GM23338 (cell line): ENCODE data around the gene ATP13A4. TPM values are rescaled to one million over a fixed set of nuclear protein-coding genes. Genes with fewer than 3 reads are reported as not detected.
A peak's percentile ranks its signal among the peaks of the same experiment; 100 is the strongest.

Source experiments
- ATAC-seq: fragments of 200-7000 bp; cut with Tn5 transposase; 3 replicates; pipeline ENCODE4 v1.9.1; 2020
- DNase-seq: peaks from one replicate; pipeline ENCODE4 v3.0.0-alpha.2; 2015; ENCODE audit warnings: low spot score
- H2AFZ ChIP-seq: fragments of 200-600 bp; sonication (generic); 2 replicates; pipeline ENCODE4 v1.8.0; 2016; ENCODE audit warnings: antibody characterized with exemption, mild to moderate bottlenecking, moderate library complexity
- H3F3A ChIP-seq: fragments of 200-600 bp; sonication (generic); replicated peaks from 2 replicates; pipeline ENCODE4 v1.8.0; 2017; ENCODE audit warnings: antibody characterized with exemption, mixed run types, low read depth
- H3K27ac ChIP-seq: fragments of 200-600 bp; sonication (generic); 2 replicates; pipeline ENCODE4 v1.6.1; 2016; ENCODE audit warnings: low read depth
- H3K27me3 ChIP-seq: fragments of 200-600 bp; sonication (generic); 2 replicates; pipeline ENCODE4 v1.8.0; 2016; ENCODE audit warnings: mild to moderate bottlenecking, mixed run types, moderate library complexity; ENCODE audit not compliant: insufficient read depth
- H3K36me3 ChIP-seq: fragments of 200-600 bp; sonication (generic); 2 replicates; pipeline ENCODE4 v1.8.0; 2016; ENCODE audit warnings: mild to moderate bottlenecking; ENCODE audit not compliant: insufficient read depth
- H3K4me1 ChIP-seq: fragments of 200-600 bp; sonication (generic); 2 replicates; pipeline ENCODE4 v1.8.0; 2016; ENCODE audit warnings: mild to moderate bottlenecking, moderate library complexity; ENCODE audit not compliant: insufficient read depth
- H3K4me2 ChIP-seq: fragments of 200-600 bp; sonication (generic); 2 replicates; pipeline ENCODE4 v1.7.1; 2017; ENCODE audit warnings: mixed run types
- H3K4me3 ChIP-seq: fragments of 200-600 bp; sonication (generic); 2 replicates; pipeline ENCODE4 v1.6.1; 2016; ENCODE audit warnings: mixed run types
- H3K79me2 ChIP-seq: fragments of 200-600 bp; sonication (generic); replicated peaks from 2 replicates; pipeline ENCODE4 v1.8.0; 2017; ENCODE audit warnings: mild to moderate bottlenecking; ENCODE audit not compliant: insufficient read depth
- H3K9me2 ChIP-seq: fragments of 200-600 bp; sonication (generic); 2 replicates; pipeline ENCODE4 v1.8.0; 2017; ENCODE audit not compliant: insufficient read depth
- H4K20me1 ChIP-seq: fragments of 200-600 bp; sonication (generic); replicated peaks from 2 replicates; pipeline ENCODE4 v1.8.0; 2017; ENCODE audit warnings: mild to moderate bottlenecking; ENCODE audit not compliant: insufficient read depth
- H3K27ac Mint-ChIP-seq: 2 replicates; pipeline ENCODE4 v1.8.0; 2020; ENCODE audit warnings: inconsistent platforms, mild to moderate bottlenecking, moderate library complexity, mixed read lengths
- H3K27me3 Mint-ChIP-seq: 3 replicates; pipeline ENCODE4 v1.8.0; 2022; ENCODE audit warnings: low read depth, mild to moderate bottlenecking, moderate library complexity, mixed read lengths, inconsistent platforms; ENCODE audit not compliant: insufficient read depth, poor library complexity
- H3K36me3 Mint-ChIP-seq: 3 replicates; pipeline ENCODE4 v1.8.0; 2021; ENCODE audit warnings: low read depth, mild to moderate bottlenecking, inconsistent platforms, moderate library complexity, mixed read lengths
- H3K4me1 Mint-ChIP-seq: 3 replicates; pipeline ENCODE4 v1.8.0; 2020; ENCODE audit warnings: mild to moderate bottlenecking, inconsistent platforms, mixed read lengths
- H3K4me3 Mint-ChIP-seq: 3 replicates; pipeline ENCODE4 v1.8.0; 2021; ENCODE audit warnings: moderate library complexity, mild to moderate bottlenecking, inconsistent platforms, mixed read lengths
- H3K9me3 Mint-ChIP-seq: 3 replicates; pipeline ENCODE4 v1.8.0; 2020; ENCODE audit warnings: moderate library complexity, mild to moderate bottlenecking, inconsistent platforms, mixed read lengths
- CREB1 ChIP-seq: fragments of 250-450 bp; sonication (Bioruptor Pico); IDR thresholded peaks from 2 replicates; pipeline ENCODE4 v1.5.0; 2020; ENCODE audit warnings: low read depth, mild to moderate bottlenecking, moderate library complexity
- ETS1 ChIP-seq: IDR thresholded peaks from 2 replicates; pipeline ENCODE4 v1.6.1; 2016; ENCODE audit warnings: antibody characterized with exemption
- EZH2 ChIP-seq: fragments of 200-600 bp; sonication (generic); IDR thresholded peaks from one replicate; pipeline ENCODE4 v1.8.0; 2017; ENCODE audit warnings: antibody characterized with exemption, mild to moderate bottlenecking, low read depth; ENCODE audit not compliant: unreplicated experiment
- EZH2phosphoT487 ChIP-seq: fragments of 200-600 bp; sonication (generic); IDR thresholded peaks from one replicate; pipeline ENCODE4 v1.8.1; 2018; ENCODE audit warnings: antibody characterized with exemption; ENCODE audit not compliant: unreplicated experiment
- JUNB ChIP-seq: IDR thresholded peaks from one replicate; pipeline ENCODE4 v1.6.1; 2016; ENCODE audit warnings: antibody characterized with exemption; ENCODE audit not compliant: unreplicated experiment
- NANOG ChIP-seq: IDR thresholded peaks from 2 replicates; pipeline ENCODE4 v1.6.1; 2016; ENCODE audit warnings: antibody characterized with exemption, borderline replicate concordance
- POLR2AphosphoS5 ChIP-seq: IDR thresholded peaks from 2 replicates; pipeline ENCODE4 v1.6.1; 2016; ENCODE audit warnings: antibody characterized with exemption, low read depth
- STAT1 ChIP-seq: IDR thresholded peaks from one replicate; pipeline ENCODE4 v1.6.1; 2016; ENCODE audit warnings: antibody characterized with exemption; ENCODE audit not compliant: unreplicated experiment
- ZNF114 ChIP-seq: fragments of 250-450 bp; sonication (Bioruptor Pico); IDR thresholded peaks from 2 replicates; pipeline ENCODE4 v1.5.0; 2020; ENCODE audit warnings: mild to moderate bottlenecking, moderate library complexity
- ZNF331 ChIP-seq: fragments of 250-450 bp; sonication (Bioruptor Pico); IDR thresholded peaks from 2 replicates; pipeline ENCODE4 v1.5.0; 2020; ENCODE audit warnings: low read depth, mild to moderate bottlenecking, moderate library complexity
- polyA plus RNA-seq: library from polyadenylated mRNA; unstranded; fragments of >200 nt; fragmentation: Nextera tagmentation; extraction: Ambion mirVana; gene quantifications from 2 replicates; pipeline ENCODE4 v1.2.1, GENCODE V29; 2016
- total RNA-seq: library from RNA; depleted of rRNA; stranded (reverse); fragments of >200 nt; shearing (Covaris generic); gene quantifications from 2 replicates; pipeline ENCODE4 v1.2.3, GENCODE V29; 2014
- TF ChIP-seq, protein P1 (sequence below), 2 experiments: fragments of 200-600 bp in 1 of 2; sonication (generic) in 1 of 2; conservative IDR thresholded peaks; 2 replicates each; pipeline versions ENCODE4 v1.5.1 to v1.6.1; 2016 to 2017; ENCODE audit warnings: antibody characterized with exemption in 2 of 2, low read depth in 2 of 2, mild to moderate bottlenecking in 2 of 2, moderate library complexity in 1 of 2
- TF ChIP-seq, protein P2 (sequence below): IDR thresholded peaks from one replicate; pipeline ENCODE4 v1.6.1; 2018; ENCODE audit warnings: antibody characterized with exemption; ENCODE audit not compliant: unreplicated experiment

The ATP13A4 gene
- total and polyA plus RNA-seq, 2 experiments from 2014 or later = not detected

- no peaks in the 10 kb centered on the region for H4K20me1 ChIP-seq
- peak overlapping the region; percentile 80 for H2AFZ ChIP-seq
- ATAC-seq = no peak
- no peaks in the 10 kb centered on the region for H3K9me3 Mint-ChIP-seq
- H3K27ac ChIP-seq = no peak overlapping the region
- H3F3A ChIP-seq = no peaks in the 10 kb centered on the region
- no peaks in the 10 kb centered on the region for H3K27me3 Mint-ChIP-seq
- no peaks in the 10 kb centered on the region for H3K79me2 ChIP-seq
- no peak overlapping the region for H3K4me3 ChIP-seq
- H3K4me1 Mint-ChIP-seq = peaks cover 6% of the 10 kb centered on the region; the same call in 2 of the 3 replicates
- H3K9me2 ChIP-seq = 0 out of 2 replicates have a peak, but pooled peaks cover 10% of the 10 kb centered on the region
- H3K36me3 Mint-ChIP-seq = no peaks in the 10 kb centered on the region
- no peak overlapping the region for H3K4me2 ChIP-seq
- H3K27ac Mint-ChIP-seq = no peak overlapping the region
- H3K4me1 ChIP-seq = no peaks in the 10 kb centered on the region
- H3K27me3 ChIP-seq = no peaks in the 10 kb centered on the region
- TF ChIP-seq, protein P1, sequence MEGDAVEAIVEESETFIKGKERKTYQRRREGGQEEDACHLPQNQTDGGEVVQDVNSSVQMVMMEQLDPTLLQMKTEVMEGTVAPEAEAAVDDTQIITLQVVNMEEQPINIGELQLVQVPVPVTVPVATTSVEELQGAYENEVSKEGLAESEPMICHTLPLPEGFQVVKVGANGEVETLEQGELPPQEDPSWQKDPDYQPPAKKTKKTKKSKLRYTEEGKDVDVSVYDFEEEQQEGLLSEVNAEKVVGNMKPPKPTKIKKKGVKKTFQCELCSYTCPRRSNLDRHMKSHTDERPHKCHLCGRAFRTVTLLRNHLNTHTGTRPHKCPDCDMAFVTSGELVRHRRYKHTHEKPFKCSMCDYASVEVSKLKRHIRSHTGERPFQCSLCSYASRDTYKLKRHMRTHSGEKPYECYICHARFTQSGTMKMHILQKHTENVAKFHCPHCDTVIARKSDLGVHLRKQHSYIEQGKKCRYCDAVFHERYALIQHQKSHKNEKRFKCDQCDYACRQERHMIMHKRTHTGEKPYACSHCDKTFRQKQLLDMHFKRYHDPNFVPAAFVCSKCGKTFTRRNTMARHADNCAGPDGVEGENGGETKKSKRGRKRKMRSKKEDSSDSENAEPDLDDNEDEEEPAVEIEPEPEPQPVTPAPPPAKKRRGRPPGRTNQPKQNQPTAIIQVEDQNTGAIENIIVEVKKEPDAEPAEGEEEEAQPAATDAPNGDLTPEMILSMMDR (conservative IDR thresholded peaks at IDR 0.05; ENCODE audit: low read depth in 2 of 2) = no peak
- TF ChIP-seq EZH2phosphoT487 (no peak), JUNB (no peak), POLR2AphosphoS5 (no peak), CREB1 (CRISPR knock-in tag) (no peak), STAT1 (no peak), NANOG (no peak), ETS1 (no peak)
- H3K4me3 Mint-ChIP-seq = no peak overlapping the region
- no peak for DNase-seq
- H3K36me3 ChIP-seq = no peaks in the 10 kb centered on the region
These were observed 45.4 kb downstream of the ATP13A4 start for GRCh38 chr3:193509103-193509965.

GRCh38 chr3:193508108-193508507 lies 46.6 kb downstream of the ATP13A4 start:
- Mint-ChIP-seq H3K4me1 (peaks cover 6% of the 10 kb centered on the region; the same call in 2 of the 3 replicates), H3K36me3 (no peaks in the 10 kb centered on the region), H3K9me3 (no peaks in the 10 kb centered on the region), H3K4me3 (no peak overlapping the region), H3K27ac (no peak overlapping the region), H3K27me3 (no peaks in the 10 kb centered on the region)
- Histone ChIP-seq H3K27ac (no peak overlapping the region), H3K4me1 (no peaks in the 10 kb centered on the region), H3K9me2 (0 out of 2 replicates have a peak, but pooled peaks cover 10% of the 10 kb centered on the region), H3K4me3 (no peak overlapping the region), H3K27me3 (no peaks in the 10 kb centered on the region), H4K20me1 (no peaks in the 10 kb centered on the region), H3K36me3 (no peaks in the 10 kb centered on the region), H2AFZ (no peak overlapping the region), H3K79me2 (no peaks in the 10 kb centered on the region), H3K4me2 (no peak overlapping the region), H3F3A (no peaks in the 10 kb centered on the region)
- TF ChIP-seq JUNB (no peak), EZH2 (no peak), ZNF331 (CRISPR knock-in tag) (no peak), NANOG (no peak), ZNF114 (CRISPR knock-in tag) (no peak)
- TF ChIP-seq, protein P2, sequence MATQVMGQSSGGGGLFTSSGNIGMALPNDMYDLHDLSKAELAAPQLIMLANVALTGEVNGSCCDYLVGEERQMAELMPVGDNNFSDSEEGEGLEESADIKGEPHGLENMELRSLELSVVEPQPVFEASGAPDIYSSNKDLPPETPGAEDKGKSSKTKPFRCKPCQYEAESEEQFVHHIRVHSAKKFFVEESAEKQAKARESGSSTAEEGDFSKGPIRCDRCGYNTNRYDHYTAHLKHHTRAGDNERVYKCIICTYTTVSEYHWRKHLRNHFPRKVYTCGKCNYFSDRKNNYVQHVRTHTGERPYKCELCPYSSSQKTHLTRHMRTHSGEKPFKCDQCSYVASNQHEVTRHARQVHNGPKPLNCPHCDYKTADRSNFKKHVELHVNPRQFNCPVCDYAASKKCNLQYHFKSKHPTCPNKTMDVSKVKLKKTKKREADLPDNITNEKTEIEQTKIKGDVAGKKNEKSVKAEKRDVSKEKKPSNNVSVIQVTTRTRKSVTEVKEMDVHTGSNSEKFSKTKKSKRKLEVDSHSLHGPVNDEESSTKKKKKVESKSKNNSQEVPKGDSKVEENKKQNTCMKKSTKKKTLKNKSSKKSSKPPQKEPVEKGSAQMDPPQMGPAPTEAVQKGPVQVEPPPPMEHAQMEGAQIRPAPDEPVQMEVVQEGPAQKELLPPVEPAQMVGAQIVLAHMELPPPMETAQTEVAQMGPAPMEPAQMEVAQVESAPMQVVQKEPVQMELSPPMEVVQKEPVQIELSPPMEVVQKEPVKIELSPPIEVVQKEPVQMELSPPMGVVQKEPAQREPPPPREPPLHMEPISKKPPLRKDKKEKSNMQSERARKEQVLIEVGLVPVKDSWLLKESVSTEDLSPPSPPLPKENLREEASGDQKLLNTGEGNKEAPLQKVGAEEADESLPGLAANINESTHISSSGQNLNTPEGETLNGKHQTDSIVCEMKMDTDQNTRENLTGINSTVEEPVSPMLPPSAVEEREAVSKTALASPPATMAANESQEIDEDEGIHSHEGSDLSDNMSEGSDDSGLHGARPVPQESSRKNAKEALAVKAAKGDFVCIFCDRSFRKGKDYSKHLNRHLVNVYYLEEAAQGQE = no peak
- TF ChIP-seq, protein P1 (conservative IDR thresholded peaks at IDR 0.05; ENCODE audit: low read depth in 2 of 2) = no peak
- no peak for DNase-seq
- ATAC-seq = no peak
